ENCODE data around the gene FOXJ1.

DNA sequence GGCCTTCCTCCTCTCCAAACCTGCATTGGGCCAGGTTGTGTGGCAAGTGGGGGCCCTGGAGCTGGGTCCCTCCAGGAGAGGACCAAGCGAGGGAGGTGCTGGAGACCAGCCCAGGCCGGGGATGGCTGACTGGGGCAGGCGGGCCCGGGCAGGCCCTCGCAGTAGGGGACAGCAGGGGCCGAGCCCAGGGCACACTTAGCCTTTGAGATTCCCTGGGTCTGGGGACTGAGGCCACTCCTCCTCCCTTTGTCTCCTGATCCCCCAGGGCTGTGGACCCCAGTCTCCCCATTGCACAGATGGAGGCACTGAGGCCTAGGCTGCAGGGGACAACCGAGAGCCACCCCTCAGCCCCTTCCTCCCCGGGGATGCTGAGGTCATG, 5.2 kb downstream of the FOXJ1 start:
- TF ChIP-seq, protein P1, sequence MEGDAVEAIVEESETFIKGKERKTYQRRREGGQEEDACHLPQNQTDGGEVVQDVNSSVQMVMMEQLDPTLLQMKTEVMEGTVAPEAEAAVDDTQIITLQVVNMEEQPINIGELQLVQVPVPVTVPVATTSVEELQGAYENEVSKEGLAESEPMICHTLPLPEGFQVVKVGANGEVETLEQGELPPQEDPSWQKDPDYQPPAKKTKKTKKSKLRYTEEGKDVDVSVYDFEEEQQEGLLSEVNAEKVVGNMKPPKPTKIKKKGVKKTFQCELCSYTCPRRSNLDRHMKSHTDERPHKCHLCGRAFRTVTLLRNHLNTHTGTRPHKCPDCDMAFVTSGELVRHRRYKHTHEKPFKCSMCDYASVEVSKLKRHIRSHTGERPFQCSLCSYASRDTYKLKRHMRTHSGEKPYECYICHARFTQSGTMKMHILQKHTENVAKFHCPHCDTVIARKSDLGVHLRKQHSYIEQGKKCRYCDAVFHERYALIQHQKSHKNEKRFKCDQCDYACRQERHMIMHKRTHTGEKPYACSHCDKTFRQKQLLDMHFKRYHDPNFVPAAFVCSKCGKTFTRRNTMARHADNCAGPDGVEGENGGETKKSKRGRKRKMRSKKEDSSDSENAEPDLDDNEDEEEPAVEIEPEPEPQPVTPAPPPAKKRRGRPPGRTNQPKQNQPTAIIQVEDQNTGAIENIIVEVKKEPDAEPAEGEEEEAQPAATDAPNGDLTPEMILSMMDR (IDR thresholded peaks at IDR 0.05; ENCODE audit: insufficient read depth, low read length): no peak
- TF ChIP-seq, protein P2, sequence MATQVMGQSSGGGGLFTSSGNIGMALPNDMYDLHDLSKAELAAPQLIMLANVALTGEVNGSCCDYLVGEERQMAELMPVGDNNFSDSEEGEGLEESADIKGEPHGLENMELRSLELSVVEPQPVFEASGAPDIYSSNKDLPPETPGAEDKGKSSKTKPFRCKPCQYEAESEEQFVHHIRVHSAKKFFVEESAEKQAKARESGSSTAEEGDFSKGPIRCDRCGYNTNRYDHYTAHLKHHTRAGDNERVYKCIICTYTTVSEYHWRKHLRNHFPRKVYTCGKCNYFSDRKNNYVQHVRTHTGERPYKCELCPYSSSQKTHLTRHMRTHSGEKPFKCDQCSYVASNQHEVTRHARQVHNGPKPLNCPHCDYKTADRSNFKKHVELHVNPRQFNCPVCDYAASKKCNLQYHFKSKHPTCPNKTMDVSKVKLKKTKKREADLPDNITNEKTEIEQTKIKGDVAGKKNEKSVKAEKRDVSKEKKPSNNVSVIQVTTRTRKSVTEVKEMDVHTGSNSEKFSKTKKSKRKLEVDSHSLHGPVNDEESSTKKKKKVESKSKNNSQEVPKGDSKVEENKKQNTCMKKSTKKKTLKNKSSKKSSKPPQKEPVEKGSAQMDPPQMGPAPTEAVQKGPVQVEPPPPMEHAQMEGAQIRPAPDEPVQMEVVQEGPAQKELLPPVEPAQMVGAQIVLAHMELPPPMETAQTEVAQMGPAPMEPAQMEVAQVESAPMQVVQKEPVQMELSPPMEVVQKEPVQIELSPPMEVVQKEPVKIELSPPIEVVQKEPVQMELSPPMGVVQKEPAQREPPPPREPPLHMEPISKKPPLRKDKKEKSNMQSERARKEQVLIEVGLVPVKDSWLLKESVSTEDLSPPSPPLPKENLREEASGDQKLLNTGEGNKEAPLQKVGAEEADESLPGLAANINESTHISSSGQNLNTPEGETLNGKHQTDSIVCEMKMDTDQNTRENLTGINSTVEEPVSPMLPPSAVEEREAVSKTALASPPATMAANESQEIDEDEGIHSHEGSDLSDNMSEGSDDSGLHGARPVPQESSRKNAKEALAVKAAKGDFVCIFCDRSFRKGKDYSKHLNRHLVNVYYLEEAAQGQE (IDR thresholded peaks at IDR 0.05; ENCODE audit: insufficient replicate concordance, low read depth): no peak
- TF ChIP-seq GABPA (IDR thresholded peaks at IDR 0.05; ENCODE audit: low read depth): no peak

Data from HL-60 (cell line).